NCI-H2227 (cell line): ENCODE measurements around the gene SMIM14.
"Not testable (repeated sequence)": the region's sequence is repeated elsewhere in the genome, so short reads cannot be mapped to it uniquely, and the experiment has no call there.

ENCODE experiments used
- DNase-seq: peaks from one replicate; lab custom pipeline; 2025; ENCODE audit not compliant: unreplicated experiment; lab: John Stamatoyannopoulos, UW

Gene SMIM14

GRCh38 chr4:39533541-39533940 lies 105.1 kb downstream of the SMIM14 start:
- no peak for DNase-seq

GRCh38 chr4:39532237-39532636 lies 106.4 kb downstream of the SMIM14 start:
- DNase-seq: not testable (repeated sequence)

- no peak for DNase-seq
Measured at GRCh38 chr4:39530682-39531081, 108.0 kb downstream of the SMIM14 start.

GRCh38 chr4:39529534-39529933 lies 109.1 kb downstream of the SMIM14 start:
- no peak for DNase-seq

GRCh38 chr4:39528061-39528465 lies 110.6 kb downstream of the SMIM14 start:
- peak; percentile 72 for DNase-seq

GRCh38 chr4:39527296-39528060 lies 111.2 kb downstream of the SMIM14 start, which contains the start of gene UGDH:
Gene UGDH (minus strand): TSS chr4:39527439. CDS start chr4:39521512, 5,927 bp downstream.
- peak; percentile 98 for DNase-seq

GRCh38 chr4:39526765-39527295 lies 111.8 kb downstream of the SMIM14 start:
- DNase-seq: no peak

DNA sequence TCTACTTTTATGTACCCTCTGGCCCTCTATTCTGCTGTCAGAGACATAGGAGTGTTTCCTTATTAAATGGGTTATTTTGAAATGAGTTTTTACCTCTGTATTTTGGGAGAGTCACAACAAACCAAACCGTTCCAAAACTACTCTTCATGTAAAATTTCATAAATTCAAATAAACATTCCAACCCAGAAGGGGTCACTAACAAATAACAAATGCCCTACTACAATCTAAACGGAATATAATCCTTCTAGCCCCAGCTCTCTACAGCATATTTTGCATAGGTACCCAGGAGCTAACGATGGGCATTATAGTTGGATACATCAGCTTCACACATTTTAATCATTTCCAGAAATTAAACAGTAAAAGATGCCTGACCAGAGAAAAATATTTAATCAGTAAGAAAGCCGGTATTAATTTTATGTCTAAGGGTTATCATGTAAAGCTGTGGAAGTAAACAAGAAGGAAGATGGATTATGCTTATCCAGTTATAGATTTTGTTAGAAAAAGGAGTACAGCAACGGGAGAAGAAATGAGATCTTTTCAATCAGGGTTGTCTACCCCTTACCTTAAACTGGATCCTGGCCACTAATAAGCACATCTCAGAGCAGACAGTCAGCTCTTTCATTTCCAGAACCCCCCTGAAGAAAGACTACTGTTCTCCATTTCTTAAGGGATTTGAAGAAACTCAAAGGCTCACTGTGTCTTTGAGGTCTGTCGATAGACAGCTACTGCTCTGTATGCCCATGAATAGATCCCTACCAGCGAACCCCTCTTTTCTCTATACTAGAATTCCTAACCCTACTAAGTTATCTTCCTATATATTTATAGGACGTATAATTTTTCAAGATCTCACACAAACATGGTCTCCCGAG lies 112.6 kb downstream of the SMIM14 start:
- no peak for DNase-seq

DNA sequence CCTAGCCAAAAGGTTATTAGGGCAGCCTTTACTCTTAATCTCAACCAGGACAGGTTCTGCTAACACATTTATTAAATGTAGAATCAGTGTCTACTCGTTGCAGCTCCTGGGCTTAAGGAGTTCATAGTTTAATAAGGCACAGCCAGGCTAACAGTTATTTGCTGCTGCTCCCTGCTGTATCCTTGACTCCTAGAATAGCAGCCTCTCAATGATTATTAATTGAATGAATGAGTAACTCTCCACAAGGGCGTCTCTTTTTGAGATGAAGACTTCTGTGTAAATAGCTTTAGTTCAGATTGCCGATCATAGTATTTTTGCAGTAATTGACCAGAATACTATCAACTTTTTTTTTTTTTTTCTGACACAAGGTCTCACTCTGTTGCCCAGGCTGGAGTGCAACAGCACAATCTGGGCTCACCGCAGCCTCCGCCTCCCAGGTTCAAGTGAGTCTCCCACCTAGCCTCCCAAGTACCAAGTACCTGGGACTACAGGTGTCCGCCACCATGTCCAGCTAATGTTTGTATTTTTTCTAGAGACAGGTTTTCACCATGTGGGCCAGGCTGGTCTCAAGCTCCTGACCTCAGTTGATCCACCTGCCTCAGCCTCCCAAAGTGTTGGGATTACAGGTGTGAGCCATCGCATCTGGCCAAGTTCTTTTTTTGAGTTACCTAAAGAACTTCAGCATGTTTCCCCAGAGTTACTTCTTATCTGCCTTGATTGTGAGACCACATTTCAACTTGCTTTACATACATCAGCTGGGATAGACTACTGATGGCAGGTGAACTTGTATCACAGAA lies 114.3 kb downstream of the SMIM14 start:
- no peak for DNase-seq

DNA sequence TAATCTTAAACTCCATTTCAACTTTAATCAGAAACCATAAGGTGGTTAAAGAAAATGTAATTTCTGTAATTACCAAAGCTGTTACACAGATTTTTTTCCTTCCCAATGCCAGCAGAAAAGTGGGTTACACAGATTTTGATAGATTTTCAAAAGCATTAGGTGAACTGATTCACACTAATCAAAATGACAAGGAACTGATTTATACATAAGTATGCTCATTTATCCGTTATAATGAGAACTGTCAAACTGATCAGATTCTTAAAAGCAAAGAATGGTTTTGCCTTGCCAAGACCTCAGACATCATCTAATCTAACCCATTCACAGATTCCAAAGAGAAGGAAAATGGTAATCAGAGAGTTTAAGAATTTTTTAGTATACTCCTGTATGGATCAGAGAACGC lies 116.6 kb downstream of the SMIM14 start:
- no peak for DNase-seq

DNA sequence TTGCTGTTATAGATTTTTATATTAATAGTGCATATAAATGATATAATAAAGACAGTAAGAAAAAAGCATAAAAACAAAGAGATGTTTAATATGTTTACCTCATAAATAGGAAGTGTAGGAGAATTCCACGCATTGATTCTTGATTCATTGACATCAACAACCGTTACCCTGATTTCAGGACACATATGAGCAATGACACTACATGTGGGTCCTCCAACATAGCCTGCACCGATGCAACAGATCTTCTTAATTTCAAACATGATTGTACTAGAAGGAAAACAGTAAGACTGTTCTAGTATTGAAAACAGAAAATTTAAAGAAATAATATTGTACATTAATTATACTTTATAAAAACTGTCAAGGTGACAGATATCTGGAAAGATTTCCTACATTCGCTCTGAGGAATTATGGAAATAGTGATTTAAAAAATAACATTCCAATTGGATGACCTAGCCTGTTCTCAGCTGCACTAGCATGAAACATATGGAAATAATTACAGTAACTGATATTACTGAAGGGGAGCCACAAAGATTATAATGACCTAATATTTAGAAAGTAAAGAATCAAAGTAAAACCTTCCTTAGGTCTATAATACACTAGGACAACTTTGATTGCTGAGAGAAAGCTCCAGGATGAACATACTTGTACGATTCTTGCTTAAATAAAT lies 117.3 kb downstream of the SMIM14 start:
- no peak for DNase-seq

- DNase-seq: no peak
Measured at GRCh38 chr4:39518484-39518883, 120.2 kb downstream of the SMIM14 start.

GRCh38 chr4:39516407-39516966 lies 122.2 kb downstream of the SMIM14 start:
- DNase-seq: no peak

GRCh38 chr4:39515669-39516401 lies 122.8 kb downstream of the SMIM14 start:
- not testable (repeated sequence) for DNase-seq

- DNase-seq: no peak
Measured at GRCh38 chr4:39514888-39515401, 123.7 kb downstream of the SMIM14 start.

GRCh38 chr4:39514266-39514665 lies 124.4 kb downstream of the SMIM14 start:
- DNase-seq: not testable (repeated sequence)

GRCh38 chr4:39510348-39510929 lies 128.2 kb downstream of the SMIM14 start:
- DNase-seq: no peak

DNA sequence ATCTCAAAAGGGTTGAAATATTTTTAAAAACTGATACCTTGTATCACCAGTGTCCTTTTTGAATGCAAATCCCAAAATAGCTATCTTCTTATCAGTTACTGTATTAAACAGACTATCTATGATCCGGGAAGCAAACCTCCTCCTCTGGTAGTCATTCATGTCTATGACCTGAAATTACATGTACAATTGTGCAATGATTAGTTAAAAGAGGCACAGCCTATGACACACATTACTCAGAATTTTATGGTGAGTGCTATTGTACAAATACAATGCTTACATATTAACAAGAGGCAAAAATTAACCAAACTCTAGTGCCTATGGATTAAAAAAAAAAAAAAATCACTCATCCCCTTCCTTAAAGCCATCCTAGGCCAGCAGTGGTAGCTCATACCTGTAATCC lies 133.1 kb downstream of the SMIM14 start:
- no peak for DNase-seq

GRCh38 chr4:39504538-39504937 lies 134.1 kb downstream of the SMIM14 start:
- no peak for DNase-seq
